Heart right ventricle (tissue), 16 donors: Measurements from ENCODE around the gene ARHGEF10L. TPM values are rescaled to one million over a fixed set of nuclear protein-coding genes. Genes with fewer than 3 reads are reported as not detected.

ENCODE experiments used
- ATAC-seq, 8 donors: fragments of 200-7000 bp; cut with Tn5 transposase; one replicate each; pipeline ENCODE4 v1.9.1; 2020; ENCODE audit warnings: mild to moderate bottlenecking in 8 of 8, moderate library complexity in 8 of 8, moderate number of reproducible peaks in 1 of 8
- DNase-seq, 2 donors: peaks; one replicate each; pipeline ENCODE4 v3.0.0-alpha.2; 2020
- H3K27ac ChIP-seq, 10 donors: fragments of 200-600 bp; sonication (generic) in 2 of 10; one replicate each; pipeline versions ENCODE4 v1.5.0 to v1.8.0; 2020 to 2022; ENCODE audit warnings: mild to moderate bottlenecking in 3 of 10
- H3K27me3 ChIP-seq, 7 donors: fragments of 200-600 bp; one replicate each; pipeline ENCODE4 v1.8.0; 2021 to 2022; ENCODE audit warnings: mild to moderate bottlenecking in 2 of 7
- H3K36me3 ChIP-seq, 9 donors: fragments of 200-600 bp; sonication (generic) in 1 of 9; one replicate each; pipeline versions ENCODE4 v1.5.0 to v1.8.0; 2020 to 2022; ENCODE audit warnings: mild to moderate bottlenecking in 2 of 9
- H3K4me1 ChIP-seq, 9 donors: fragments of 200-600 bp; sonication (generic) in 1 of 9; one replicate each; pipeline versions ENCODE4 v1.5.0 to v1.8.0; 2020 to 2022; ENCODE audit warnings: mild to moderate bottlenecking in 4 of 9
- H3K4me3 ChIP-seq, 10 donors: fragments of 200-600 bp; sonication (generic) in 2 of 10; one replicate each; pipeline versions ENCODE4 v1.5.0 to v1.8.0; 2020 to 2022; ENCODE audit warnings: mild to moderate bottlenecking in 7 of 10, moderate library complexity in 2 of 10
- H3K9me3 ChIP-seq, 11 donors: fragments of 200-600 bp in 10 of 11; sonication (generic) in 2 of 11; one replicate each; pipeline versions ENCODE4 v1.5.0 to v1.8.0; 2013 to 2022; ENCODE audit warnings: mild to moderate bottlenecking in 2 of 11, control low read depth in 1 of 11, moderate library complexity in 1 of 11
- CTCF ChIP-seq, 9 donors: fragments of 200-600 bp; sonication (generic) in 2 of 9; IDR thresholded peaks; one replicate each; pipeline versions ENCODE4 v1.5.0 to v1.8.0; 2021 to 2022; ENCODE audit warnings: antibody characterized with exemption in 9 of 9, mild to moderate bottlenecking in 5 of 9, moderate library complexity in 1 of 9
- WGBS, 2 donors: extraction: QIAGEN DNeasy Blood & Tissue Kit; methylation state at CpG; one replicate each; pipeline ENCODE4 v1.1.7; 2013; ENCODE audit warnings: inconsistent platforms in 1 of 2; 5-methylcytosine and 5-hydroxymethylcytosine counted together
- intact Hi-C, 10 donors: fragments of 100-400 bp; cut with DNase I; formaldehyde crosslinking; loops; one replicate each; pipeline versions ENCODE4 v1.11.1 to v1.14.2; 2022
- polyA plus RNA-seq, 2 donors: library from polyadenylated mRNA; stranded (reverse); fragments of 200-250 nt; gene quantifications; one replicate each; pipeline ENCODE4 v1.2.3, GENCODE V29; 2013
- total RNA-seq, 10 donors: library from RNA; stranded (reverse); fragmentation: NEBNext Ultra II Directional in 3 of 10; extraction: Animal tissue kit (Norgen Biotek cat#: 25700) in 3 of 10; gene quantifications; one replicate each; pipeline versions ENCODE4 v1.2.1 to v1.2.4, GENCODE V29; 2021 to 2023
- donor health status: Arrhythmogenic right ventricular cardiomyopathy.
- donor health status: ischemic (EF 13 %, LVEDD 7.1; RV severe dilation, severe dysfunction).
- donor health status: healthy with polysubstance abuse.
- donor health status: DM: no; HTN: yes; CAD: no.
- donor health status: DM: no; HTN: no; CAD: no.
- donor health status: ischemic (EF 25% LVEDD 6.9; RV normal size, moderate dysfunction).
- donor health status: ischemic (EF 25% LVEDD 5.7; RV mildly dilated, moderate dysfunction).
- donor health status: healthy.
- donor health status: DM: yes; HTN: yes; CAD: no.
- donor health status: Ischemic cardiomyopathy.
- donor health status: ischemic (EF 35%, LVEDD 5.7; RV mildly dilated, moderate dysfunction).
- donor health status: nonischemic (EF 11% LVEDD 7.7; RV severe dilation, severe dysfunction).
- donor health status: DM: yes; HTN: yes; CAD: no.
- donor health status: PGD.
- donor health status: ischemic (EF 29% LVEDD 5.4; RV normal size, mild dysfunction).
- donor health status: nonischemic (EF 23%, LVEDD 6.1; RV moderate dilation, normal function).

Gene ARHGEF10L
- total and polyA plus RNA-seq, 12 donors: 45.4 to 68.4 (median 50.6) TPM

- Histone ChIP-seq H3K4me3 (no peak overlapping the region), H3K36me3 (peaks cover 0 to 8% (median 0%) of the 10 kb centered on the region in 9 donors), H3K4me1 (peaks cover under 1 to 21% (median 7%) of the 10 kb centered on the region in 9 donors), H3K9me3 (no peaks in the 10 kb centered on the region), H3K27me3 (no peaks in the 10 kb centered on the region), H3K27ac (peak overlapping the region in 1 of 10 donors; percentile 10)
- no peak for TF ChIP-seq CTCF (IDR thresholded peaks at IDR 0.05)
- ATAC-seq: no peak
- DNase-seq: no peak
- intact Hi-C loops: no loop called here
- 83 to 85% methylated on average over 16 of the region's 16 CpGs for WGBS, 2 donors
These were observed 40.7 kb downstream of the ARHGEF10L start for GRCh38 chr1:17579951-17580939.

GRCh38 chr1:17581389-17582123 lies 42.1 kb downstream of the ARHGEF10L start:
- intact Hi-C loops: no loop called here
- H3K4me1 ChIP-seq: peaks cover 5 to 24% (median 7%) of the 10 kb centered on the region in 9 donors
- no peak for DNase-seq
- H3K9me3 ChIP-seq: no peaks in the 10 kb centered on the region
- no peaks in the 10 kb centered on the region for H3K27me3 ChIP-seq
- WGBS, 2 donors: 71 to 81% methylated on average over 10 of the region's 10 CpGs
- H3K27ac ChIP-seq: no peak overlapping the region
- H3K4me3 ChIP-seq: no peak overlapping the region
- H3K36me3 ChIP-seq: peaks cover 0 to 8% (median 0%) of the 10 kb centered on the region in 9 donors
- no peak for TF ChIP-seq CTCF (IDR thresholded peaks at IDR 0.05)
- ATAC-seq: no peak

- DNase-seq: no peak
- no peak for TF ChIP-seq CTCF (IDR thresholded peaks at IDR 0.05)
- Histone ChIP-seq H3K4me3 (no peak overlapping the region), H3K9me3 (no peaks in the 10 kb centered on the region), H3K27me3 (no peaks in the 10 kb centered on the region), H3K27ac (no peak overlapping the region), H3K4me1 (peaks cover 5 to 29% (median 14%) of the 10 kb centered on the region in 9 donors), H3K36me3 (peaks cover 0 to 8% (median 0%) of the 10 kb centered on the region in 9 donors)
- WGBS, 2 donors: 65 to 75% methylated on average over 11 of the region's 11 CpGs
- no peak for ATAC-seq
- intact Hi-C loops: no loop called here
These were observed 42.8 kb downstream of the ARHGEF10L start for GRCh38 chr1:17582124-17582774.

GRCh38 chr1:17584539-17584938 lies 45.0 kb downstream of the ARHGEF10L start:
- Histone ChIP-seq H3K9me3 (no peaks in the 10 kb centered on the region), H3K4me3 (no peak overlapping the region), H3K4me1 (peaks cover 18 to 43% (median 34%) of the 10 kb centered on the region in 9 donors), H3K27ac (no peak overlapping the region), H3K36me3 (peaks cover 0 to 8% (median 0%) of the 10 kb centered on the region in 9 donors), H3K27me3 (no peaks in the 10 kb centered on the region)
- WGBS, 2 donors: 94 to 98% methylated on average over 10 of the region's 10 CpGs
- no peak for DNase-seq
- intact Hi-C loops: no loop called here
- TF ChIP-seq CTCF (IDR thresholded peaks at IDR 0.05): no peak
- ATAC-seq: no peak
